Nephron progenitor cell (in vitro differentiated cells): Measurements from ENCODE around the gene SH3RF1.

Source experiments
- DNase-seq: peaks from one replicate; pipeline ENCODE4 v3.0.0; 2021
- H3K27ac Mint-ChIP-seq: 2 replicates; pipeline ENCODE4 v1.8.0; 2021; ENCODE audit warnings: mild to moderate bottlenecking, moderate library complexity, mixed read lengths
- H3K27me3 Mint-ChIP-seq: 2 replicates; pipeline ENCODE4 v1.8.0; 2021; ENCODE audit warnings: mild to moderate bottlenecking, low read depth, mixed read lengths; ENCODE audit not compliant: poor library complexity
- H3K36me3 Mint-ChIP-seq: 2 replicates; pipeline ENCODE4 v1.8.0; 2021; ENCODE audit warnings: low read depth, mixed read lengths
- H3K4me1 Mint-ChIP-seq: 2 replicates; pipeline ENCODE4 v1.8.0; 2021; ENCODE audit warnings: mixed read lengths
- H3K4me3 Mint-ChIP-seq: 2 replicates; pipeline ENCODE4 v1.8.0; 2021; ENCODE audit warnings: mild to moderate bottlenecking, moderate library complexity, mixed read lengths
- H3K9me3 Mint-ChIP-seq: 2 replicates; pipeline ENCODE4 v1.8.0; 2021; ENCODE audit warnings: mild to moderate bottlenecking, moderate library complexity, mixed read lengths
- TF ChIP-seq, protein P1 (sequence below): fragments of 200-600 bp; sonication (generic); IDR thresholded peaks from 2 replicates; pipeline ENCODE4 v1.5.0; 2021; ENCODE audit warnings: antibody characterized with exemption

SH3RF1 gene

GRCh38 chr4:169269916-169270809, 593 bp downstream of the SH3RF1 start:
- peak; percentile 52 for DNase-seq
- H3K9me3 Mint-ChIP-seq = no peaks in the 10 kb centered on the region
- peaks cover 21% of the 10 kb centered on the region for H3K27me3 Mint-ChIP-seq
- peak overlapping the region; percentile 94 for H3K4me3 Mint-ChIP-seq
- peaks cover 32% of the 10 kb centered on the region for H3K4me1 Mint-ChIP-seq
- peak overlapping the region; percentile 94 for H3K27ac Mint-ChIP-seq
- H3K36me3 Mint-ChIP-seq = peaks cover 10% of the 10 kb centered on the region
- TF ChIP-seq, protein P1, sequence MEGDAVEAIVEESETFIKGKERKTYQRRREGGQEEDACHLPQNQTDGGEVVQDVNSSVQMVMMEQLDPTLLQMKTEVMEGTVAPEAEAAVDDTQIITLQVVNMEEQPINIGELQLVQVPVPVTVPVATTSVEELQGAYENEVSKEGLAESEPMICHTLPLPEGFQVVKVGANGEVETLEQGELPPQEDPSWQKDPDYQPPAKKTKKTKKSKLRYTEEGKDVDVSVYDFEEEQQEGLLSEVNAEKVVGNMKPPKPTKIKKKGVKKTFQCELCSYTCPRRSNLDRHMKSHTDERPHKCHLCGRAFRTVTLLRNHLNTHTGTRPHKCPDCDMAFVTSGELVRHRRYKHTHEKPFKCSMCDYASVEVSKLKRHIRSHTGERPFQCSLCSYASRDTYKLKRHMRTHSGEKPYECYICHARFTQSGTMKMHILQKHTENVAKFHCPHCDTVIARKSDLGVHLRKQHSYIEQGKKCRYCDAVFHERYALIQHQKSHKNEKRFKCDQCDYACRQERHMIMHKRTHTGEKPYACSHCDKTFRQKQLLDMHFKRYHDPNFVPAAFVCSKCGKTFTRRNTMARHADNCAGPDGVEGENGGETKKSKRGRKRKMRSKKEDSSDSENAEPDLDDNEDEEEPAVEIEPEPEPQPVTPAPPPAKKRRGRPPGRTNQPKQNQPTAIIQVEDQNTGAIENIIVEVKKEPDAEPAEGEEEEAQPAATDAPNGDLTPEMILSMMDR = no peak

- Mint-ChIP-seq H3K9me3 (peaks cover 6% of the 10 kb centered on the region), H3K36me3 (peaks cover 20% of the 10 kb centered on the region), H3K27me3 (peaks cover 18% of the 10 kb centered on the region), H3K27ac (peak overlapping the region; percentile 20), H3K4me1 (peaks cover 37% of the 10 kb centered on the region), H3K4me3 (peak overlapping the region; percentile 94)
- TF ChIP-seq, protein P1 = no peak
- no peak for DNase-seq
Observed at GRCh38 chr4:169268951-169269760, 1.6 kb downstream of the SH3RF1 start.

DNA sequence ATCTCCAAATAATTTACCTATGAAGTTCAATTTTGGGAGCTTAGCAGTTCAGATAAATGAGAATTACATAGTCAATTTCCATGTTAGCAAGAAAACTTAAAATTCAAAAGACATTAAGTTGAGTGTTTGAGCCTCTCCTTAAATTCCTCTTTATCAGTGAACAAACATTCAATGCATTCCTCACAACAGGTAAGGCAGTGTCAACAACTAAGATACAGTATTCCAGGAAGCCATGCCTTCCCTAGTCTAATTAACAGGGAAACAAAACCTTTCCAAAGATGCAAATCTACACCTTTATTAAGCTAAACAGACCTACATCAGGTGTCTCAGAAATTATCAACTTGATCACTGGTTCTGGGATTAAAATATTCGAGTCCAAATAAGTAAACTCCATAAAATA, 3.7 kb downstream of the SH3RF1 start:
- peaks cover 7% of the 10 kb centered on the region for H3K27me3 Mint-ChIP-seq
- H3K27ac Mint-ChIP-seq = no peak overlapping the region
- H3K4me3 Mint-ChIP-seq = peak overlapping the region; percentile 30

GRCh38 chr4:169266661-169267060, 4.1 kb downstream of the SH3RF1 start:
- TF ChIP-seq, protein P1 = no peak
- no peak overlapping the region for H3K27ac Mint-ChIP-seq
- no peak for DNase-seq

More for the DNA sequence above, 3.7 kb downstream of the SH3RF1 start:
- H3K9me3 Mint-ChIP-seq = peaks cover 16% of the 10 kb centered on the region
- TF ChIP-seq, protein P1 = no peak
- peaks cover 36% of the 10 kb centered on the region for H3K36me3 Mint-ChIP-seq
- no peak for DNase-seq
- H3K4me1 Mint-ChIP-seq = peaks cover 37% of the 10 kb centered on the region

GRCh38 chr4:169266081-169266480, 4.7 kb downstream of the SH3RF1 start:
- Mint-ChIP-seq H3K4me3 (no peak overlapping the region), H3K9me3 (peaks cover 16% of the 10 kb centered on the region), H3K4me1 (peaks cover 43% of the 10 kb centered on the region), H3K27ac (no peak overlapping the region), H3K27me3 (no peaks in the 10 kb centered on the region), H3K36me3 (peaks cover 36% of the 10 kb centered on the region)
- TF ChIP-seq, protein P1 = no peak
- no peak for DNase-seq

More at GRCh38 chr4:169266661-169267060, 4.1 kb downstream of the SH3RF1 start:
- Mint-ChIP-seq H3K4me3 (no peak overlapping the region), H3K9me3 (peaks cover 16% of the 10 kb centered on the region), H3K4me1 (peaks cover 37% of the 10 kb centered on the region), H3K36me3 (peaks cover 36% of the 10 kb centered on the region), H3K27me3 (peaks cover 3% of the 10 kb centered on the region)
